ENCODE results near the gene MYOM3.

MYOM3 gene

GRCh38 chr1:24117132-24117531 lies 5.2 kb upstream of the MYOM3 start:
- no peak for DNase-seq (ENCODE audit: low read depth)
- no peak overlapping the region for H3K4me3 ChIP-seq (replicated peaks; ENCODE audit: low read depth, low read length)
- TF ChIP-seq CTCF (IDR thresholded peaks at IDR 0.05; ENCODE audit: low read length, missing control alignments) = no peak

- DNase-seq (ENCODE audit: low read depth) = no peak
- TF ChIP-seq CTCF (IDR thresholded peaks at IDR 0.05; ENCODE audit: low read length, missing control alignments) = no peak
- no peak overlapping the region for H3K4me3 ChIP-seq (replicated peaks; ENCODE audit: low read depth, low read length)
Measured at GRCh38 chr1:24114753-24115152, 2.8 kb upstream of the MYOM3 start.

- H3K4me3 ChIP-seq (replicated peaks; ENCODE audit: low read depth, low read length) = no peak overlapping the region
- TF ChIP-seq CTCF (IDR thresholded peaks at IDR 0.05; ENCODE audit: low read length, missing control alignments) = no peak
- DNase-seq (ENCODE audit: low read depth) = no peak
Measured at GRCh38 chr1:24113641-24114033, 1.7 kb upstream of the MYOM3 start.

GRCh38 chr1:24111262-24111995 lies 506 bp downstream of the MYOM3 start:
- no peak for TF ChIP-seq CTCF (IDR thresholded peaks at IDR 0.05; ENCODE audit: low read length, missing control alignments)
- no peak for DNase-seq (ENCODE audit: low read depth)
- H3K4me3 ChIP-seq (replicated peaks; ENCODE audit: low read depth, low read length) = no peak overlapping the region

- DNase-seq (ENCODE audit: low read depth) = no peak
- no peak for TF ChIP-seq CTCF (IDR thresholded peaks at IDR 0.05; ENCODE audit: low read length, missing control alignments)
Measured at GRCh38 chr1:24110642-24111261, 1.2 kb downstream of the MYOM3 start.

GRCh38 chr1:24109686-24110475 lies 2.1 kb downstream of the MYOM3 start:
- no peak overlapping the region for H3K4me3 ChIP-seq (replicated peaks; ENCODE audit: low read depth, low read length)
- no peak for DNase-seq (ENCODE audit: low read depth)
- TF ChIP-seq CTCF (IDR thresholded peaks at IDR 0.05; ENCODE audit: low read length, missing control alignments) = no peak

More at GRCh38 chr1:24110642-24111261, 1.2 kb downstream of the MYOM3 start:
- no peak overlapping the region for H3K4me3 ChIP-seq (replicated peaks; ENCODE audit: low read depth, low read length)
